Osteocyte (in vitro differentiated cells): ENCODE data around the gene RASAL1. TPM values are rescaled to one million over a fixed set of nuclear protein-coding genes. Genes with fewer than 3 reads are reported as not detected.

ENCODE experiments used
- DNase-seq: peaks from one replicate; pipeline ENCODE4 v3.0.0; 2021; ENCODE audit warnings: mixed read lengths; ENCODE audit not compliant: unreplicated experiment; ENCODE audit errors: extremely low spot score
- H3K27ac Mint-ChIP-seq: one replicate; pipeline ENCODE4 v1.8.0; 2021; ENCODE audit warnings: mild to moderate bottlenecking, mixed read lengths; ENCODE audit not compliant: unreplicated experiment
- H3K27me3 Mint-ChIP-seq: one replicate; pipeline ENCODE4 v1.8.0; 2021; ENCODE audit warnings: mixed read lengths; ENCODE audit not compliant: unreplicated experiment
- H3K36me3 Mint-ChIP-seq: one replicate; pipeline ENCODE4 v1.8.0; 2021; ENCODE audit warnings: mixed read lengths; ENCODE audit not compliant: unreplicated experiment
- H3K4me1 Mint-ChIP-seq: one replicate; pipeline ENCODE4 v1.8.0; 2021; ENCODE audit warnings: mixed read lengths; ENCODE audit not compliant: unreplicated experiment
- H3K4me3 Mint-ChIP-seq: one replicate; pipeline ENCODE4 v1.8.0; 2021; ENCODE audit warnings: mild to moderate bottlenecking, moderate library complexity, mixed read lengths; ENCODE audit not compliant: unreplicated experiment
- H3K9me3 Mint-ChIP-seq: one replicate; pipeline ENCODE4 v1.8.0; 2021; ENCODE audit warnings: mixed read lengths; ENCODE audit not compliant: unreplicated experiment
- total RNA-seq: library from RNA; stranded (reverse); gene quantifications from 2 replicates; pipeline ENCODE4 v1.2.1, GENCODE V29; 2021
- TF ChIP-seq, protein P1 (sequence below): fragments of 200-600 bp; sonication (generic); IDR thresholded peaks from 2 replicates; pipeline ENCODE4 v1.5.0; 2021; ENCODE audit warnings: antibody characterized with exemption, mild to moderate bottlenecking, moderate library complexity

Gene RASAL1
- total RNA-seq, 1 donor from 2014 or later: not detected

- Mint-ChIP-seq H3K27ac (no peak overlapping the region), H3K4me1 (peaks cover 2% of the 10 kb centered on the region), H3K9me3 (no peaks in the 10 kb centered on the region), H3K27me3 (peaks cover 17% of the 10 kb centered on the region), H3K36me3 (no peaks in the 10 kb centered on the region), H3K4me3 (no peak overlapping the region)
- TF ChIP-seq, protein P1, sequence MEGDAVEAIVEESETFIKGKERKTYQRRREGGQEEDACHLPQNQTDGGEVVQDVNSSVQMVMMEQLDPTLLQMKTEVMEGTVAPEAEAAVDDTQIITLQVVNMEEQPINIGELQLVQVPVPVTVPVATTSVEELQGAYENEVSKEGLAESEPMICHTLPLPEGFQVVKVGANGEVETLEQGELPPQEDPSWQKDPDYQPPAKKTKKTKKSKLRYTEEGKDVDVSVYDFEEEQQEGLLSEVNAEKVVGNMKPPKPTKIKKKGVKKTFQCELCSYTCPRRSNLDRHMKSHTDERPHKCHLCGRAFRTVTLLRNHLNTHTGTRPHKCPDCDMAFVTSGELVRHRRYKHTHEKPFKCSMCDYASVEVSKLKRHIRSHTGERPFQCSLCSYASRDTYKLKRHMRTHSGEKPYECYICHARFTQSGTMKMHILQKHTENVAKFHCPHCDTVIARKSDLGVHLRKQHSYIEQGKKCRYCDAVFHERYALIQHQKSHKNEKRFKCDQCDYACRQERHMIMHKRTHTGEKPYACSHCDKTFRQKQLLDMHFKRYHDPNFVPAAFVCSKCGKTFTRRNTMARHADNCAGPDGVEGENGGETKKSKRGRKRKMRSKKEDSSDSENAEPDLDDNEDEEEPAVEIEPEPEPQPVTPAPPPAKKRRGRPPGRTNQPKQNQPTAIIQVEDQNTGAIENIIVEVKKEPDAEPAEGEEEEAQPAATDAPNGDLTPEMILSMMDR: no peak
- DNase-seq: no peak
These were observed 3.3 kb upstream of the RASAL1 start for GRCh38 chr12:113138826-113139225.

DNA sequence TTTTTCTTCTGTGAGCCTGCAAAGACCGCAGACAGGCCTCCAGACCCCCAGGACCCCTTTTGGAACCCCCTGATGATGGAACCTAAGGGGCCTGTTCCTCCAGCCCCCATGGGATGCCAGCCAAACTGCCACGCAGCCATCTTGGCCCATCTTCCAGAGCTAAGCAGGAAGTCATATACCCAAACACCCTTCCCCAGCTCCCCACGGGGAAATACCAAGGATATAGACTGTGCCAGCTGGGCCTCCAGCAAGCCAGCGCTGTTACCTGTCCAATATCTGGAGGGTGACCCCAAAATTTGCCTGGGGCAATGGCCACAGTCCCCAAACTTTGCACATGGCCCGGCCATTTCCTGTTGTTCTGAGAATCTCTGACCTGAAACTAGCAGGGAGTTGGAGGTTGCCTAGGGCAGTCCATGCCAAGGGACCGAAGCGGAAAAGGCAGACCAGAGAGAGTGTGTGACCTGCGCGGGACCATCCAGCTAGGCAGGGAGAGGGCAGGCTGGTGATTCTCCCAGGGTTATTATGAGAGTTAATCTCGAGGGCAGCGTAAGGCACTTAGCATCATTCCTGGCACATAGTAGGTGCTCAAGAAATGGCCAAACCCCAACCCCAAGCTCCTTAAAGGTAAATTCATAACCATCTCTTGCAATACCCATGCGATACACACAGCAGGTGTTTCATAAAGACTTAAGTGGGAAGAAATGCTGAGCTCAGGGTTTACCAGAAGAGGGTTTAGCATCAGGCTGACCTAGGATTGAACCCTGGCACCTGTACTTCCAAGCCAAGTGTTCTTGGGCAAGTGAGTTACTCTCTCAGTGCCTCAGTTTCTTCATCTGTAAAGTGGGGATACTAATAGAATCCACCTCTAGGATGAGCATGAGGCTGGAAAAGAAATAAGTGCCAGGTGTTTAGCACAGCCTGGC, 2.6 kb upstream of the RASAL1 start:
- no peaks in the 10 kb centered on the region for H3K36me3 Mint-ChIP-seq
- H3K27ac Mint-ChIP-seq: no peak overlapping the region
- peaks cover 2% of the 10 kb centered on the region for H3K4me1 Mint-ChIP-seq
- DNase-seq: no peak
- H3K27me3 Mint-ChIP-seq: peaks cover 17% of the 10 kb centered on the region
- H3K4me3 Mint-ChIP-seq: no peak overlapping the region
- TF ChIP-seq, protein P1: no peak
- H3K9me3 Mint-ChIP-seq: no peaks in the 10 kb centered on the region

GRCh38 chr12:113136990-113137511, 1.5 kb upstream of the RASAL1 start:
- H3K9me3 Mint-ChIP-seq: no peaks in the 10 kb centered on the region

DNA sequence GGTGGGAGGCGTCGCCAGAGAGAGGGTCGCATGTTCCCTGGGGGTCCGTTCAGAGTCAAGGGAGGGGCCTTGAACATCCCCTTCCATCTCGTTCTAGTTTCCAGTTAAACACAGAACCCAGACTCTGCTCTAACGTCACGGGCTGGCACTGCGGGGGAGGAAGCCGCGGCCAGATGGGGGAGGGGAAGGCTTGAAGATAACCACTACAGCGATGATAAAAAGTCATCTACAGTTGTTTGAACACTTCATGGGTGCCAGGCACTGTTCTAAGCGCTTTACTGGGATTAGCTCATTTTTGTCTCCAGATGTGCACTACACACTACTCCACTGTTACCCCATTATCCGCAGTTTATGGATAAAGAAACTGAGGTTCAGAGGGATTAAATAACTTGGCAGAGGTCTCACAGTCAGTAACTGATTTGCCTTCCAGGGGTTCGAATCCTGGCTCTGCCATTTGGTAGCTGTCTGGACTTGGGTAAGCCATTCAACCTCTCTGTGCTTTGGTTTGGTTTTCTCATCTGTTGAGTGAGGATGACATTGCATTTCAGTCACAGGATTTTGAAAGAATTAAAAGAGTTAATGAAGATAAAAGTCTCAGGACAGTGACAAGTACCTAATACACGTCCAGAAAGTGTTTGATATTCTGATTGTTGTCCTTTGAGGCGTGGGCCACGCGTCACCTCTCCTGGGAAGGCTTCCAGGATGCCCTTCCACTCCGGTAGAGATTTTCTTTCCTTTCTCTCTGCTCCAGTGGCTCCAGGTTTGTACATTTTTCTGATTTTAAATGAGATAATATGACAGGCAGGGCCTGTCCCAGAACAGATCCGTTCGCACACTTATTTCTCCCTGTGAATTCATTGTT, 798 bp upstream of the RASAL1 start:
- H3K27ac Mint-ChIP-seq: no peak overlapping the region

More at GRCh38 chr12:113136990-113137511, 1.5 kb upstream of the RASAL1 start:
- no peak overlapping the region for H3K27ac Mint-ChIP-seq
- peaks cover 20% of the 10 kb centered on the region for H3K27me3 Mint-ChIP-seq
- H3K36me3 Mint-ChIP-seq: no peaks in the 10 kb centered on the region
- H3K4me3 Mint-ChIP-seq: no peak overlapping the region
- H3K4me1 Mint-ChIP-seq: peaks cover 2% of the 10 kb centered on the region
- TF ChIP-seq, protein P1: no peak
- no peak for DNase-seq

More for the DNA sequence above, 798 bp upstream of the RASAL1 start:
- H3K4me1 Mint-ChIP-seq: peaks cover 2% of the 10 kb centered on the region
- peaks cover 20% of the 10 kb centered on the region for H3K27me3 Mint-ChIP-seq
- H3K36me3 Mint-ChIP-seq: no peaks in the 10 kb centered on the region
- no peak overlapping the region for H3K4me3 Mint-ChIP-seq
- H3K9me3 Mint-ChIP-seq: no peaks in the 10 kb centered on the region
- no peak for DNase-seq
- TF ChIP-seq, protein P1: no peak
